Suprapubic skin (tissue), 4 donors: Measurements from ENCODE around the gene NR2F1-AS1.

ENCODE experiments used
- CTCF ChIP-seq, 2 donors: fragments of 200-600 bp in 1 of 2; fragments of 450-650 bp in 1 of 2; sonication (generic) in 1 of 2; IDR thresholded peaks; one replicate each; pipeline ENCODE4 v1.5.1; 2016 to 2019; ENCODE audit warnings: antibody characterized with exemption in 2 of 2, mild to moderate bottlenecking in 1 of 2, moderate library complexity in 1 of 2
- POLR2A ChIP-seq, 2 donors: fragments of 450-650 bp; IDR thresholded peaks; one replicate each; pipeline ENCODE4 v1.6.1; 2017; ENCODE audit warnings: antibody characterized with exemption in 2 of 2, mild to moderate bottlenecking in 2 of 2, moderate library complexity in 2 of 2
- POLR2AphosphoS5 ChIP-seq, 3 donors: sonication (generic); formaldehyde crosslinking; IDR thresholded peaks; one replicate each; pipeline ENCODE4 v1.6.1; 2017; ENCODE audit warnings: antibody characterized with exemption in 3 of 3

- TF ChIP-seq CTCF (IDR thresholded peaks at IDR 0.05) (no peak), POLR2AphosphoS5 (IDR thresholded peaks at IDR 0.05) (no peak), POLR2A (IDR thresholded peaks at IDR 0.05) (no peak)
Observed at GRCh38 chr5:93360436-93361088, 220.5 kb downstream of the NR2F1-AS1 start.
